ENCODE data around the gene SYTL3. TPM values are rescaled to one million over a fixed set of nuclear protein-coding genes. Genes with fewer than 3 reads are reported as not detected.
A peak's percentile ranks its signal among the peaks of the same experiment; 100 is the strongest.
"Not testable (repeated sequence)": the region's sequence is repeated elsewhere in the genome, so short reads cannot be mapped to it uniquely, and the experiment has no call there.

SYTL3 gene
- total RNA-seq, 1 experiment from 2014 or later = 6.2 TPM

GRCh38 chr6:158662607-158662953 is 12.7 kb downstream of the SYTL3 start:
- no peak for DNase-seq (ENCODE audit: low read depth)

GRCh38 chr6:158662954-158663624 is 13.2 kb downstream of the SYTL3 start:
- DNase-seq (ENCODE audit: low read depth) = peak; percentile 68

GRCh38 chr6:158663625-158664165 is 13.8 kb downstream of the SYTL3 start:
- no peak for DNase-seq (ENCODE audit: low read depth)

- no peak for DNase-seq (ENCODE audit: low read depth)
Observed at GRCh38 chr6:158665332-158665731, 15.5 kb downstream of the SYTL3 start.

GRCh38 chr6:158666628-158667359 is 16.9 kb downstream of the SYTL3 start:
- DNase-seq (ENCODE audit: low read depth) = no peak

GRCh38 chr6:158667360-158667981 is 17.6 kb downstream of the SYTL3 start:
- no peak for DNase-seq (ENCODE audit: low read depth)

GRCh38 chr6:158668707-158669103 is 18.9 kb downstream of the SYTL3 start:
- no peak for DNase-seq (ENCODE audit: low read depth)

GRCh38 chr6:158669145-158670035 is 19.5 kb downstream of the SYTL3 start:
- DNase-seq (ENCODE audit: low read depth) = peak; percentile 37

GRCh38 chr6:158672119-158672518 is 22.3 kb downstream of the SYTL3 start:
- not testable (repeated sequence) for DNase-seq (ENCODE audit: low read depth)

GRCh38 chr6:158672726-158673125 is 22.9 kb downstream of the SYTL3 start:
- DNase-seq (ENCODE audit: low read depth) = no peak

GRCh38 chr6:158674342-158675131 is 24.7 kb downstream of the SYTL3 start:
- no peak for DNase-seq (ENCODE audit: low read depth)

- not testable (repeated sequence) for DNase-seq (ENCODE audit: low read depth)
Observed at GRCh38 chr6:158677094-158677493, 27.2 kb downstream of the SYTL3 start.

- DNase-seq (ENCODE audit: low read depth) = no peak
Observed at GRCh38 chr6:158677906-158678578, 28.2 kb downstream of the SYTL3 start.

GRCh38 chr6:158680015-158680414 is 30.2 kb downstream of the SYTL3 start:
- no peak for DNase-seq (ENCODE audit: low read depth)

- DNase-seq (ENCODE audit: low read depth) = no peak
Observed at GRCh38 chr6:158680481-158680880, 30.6 kb downstream of the SYTL3 start.

GRCh38 chr6:158684311-158684710 is 34.5 kb downstream of the SYTL3 start:
- DNase-seq (ENCODE audit: low read depth) = no peak

GRCh38 chr6:158684745-158685324 is 35.0 kb downstream of the SYTL3 start:
- DNase-seq (ENCODE audit: low read depth) = no peak

GRCh38 chr6:158686311-158686710 is 36.5 kb downstream of the SYTL3 start:
- DNase-seq (ENCODE audit: low read depth) = no peak

GRCh38 chr6:158686791-158687381 is 37.0 kb downstream of the SYTL3 start:
- no peak for DNase-seq (ENCODE audit: low read depth)

- DNase-seq (ENCODE audit: low read depth) = no peak
Observed at GRCh38 chr6:158687506-158687905, 37.7 kb downstream of the SYTL3 start.

Data from RPMI7951 (cell line).